GM18909 (cell line): ENCODE results near the gene RBM15.

ENCODE experiments used
- ATAC-seq: cut with Tn5 transposase; IDR thresholded peaks from one replicate; pipeline ENCODE4 v1.9.1; 2021; ENCODE audit warnings: mild to moderate bottlenecking; ENCODE audit not compliant: unreplicated experiment, poor library complexity

RBM15 gene

DNA sequence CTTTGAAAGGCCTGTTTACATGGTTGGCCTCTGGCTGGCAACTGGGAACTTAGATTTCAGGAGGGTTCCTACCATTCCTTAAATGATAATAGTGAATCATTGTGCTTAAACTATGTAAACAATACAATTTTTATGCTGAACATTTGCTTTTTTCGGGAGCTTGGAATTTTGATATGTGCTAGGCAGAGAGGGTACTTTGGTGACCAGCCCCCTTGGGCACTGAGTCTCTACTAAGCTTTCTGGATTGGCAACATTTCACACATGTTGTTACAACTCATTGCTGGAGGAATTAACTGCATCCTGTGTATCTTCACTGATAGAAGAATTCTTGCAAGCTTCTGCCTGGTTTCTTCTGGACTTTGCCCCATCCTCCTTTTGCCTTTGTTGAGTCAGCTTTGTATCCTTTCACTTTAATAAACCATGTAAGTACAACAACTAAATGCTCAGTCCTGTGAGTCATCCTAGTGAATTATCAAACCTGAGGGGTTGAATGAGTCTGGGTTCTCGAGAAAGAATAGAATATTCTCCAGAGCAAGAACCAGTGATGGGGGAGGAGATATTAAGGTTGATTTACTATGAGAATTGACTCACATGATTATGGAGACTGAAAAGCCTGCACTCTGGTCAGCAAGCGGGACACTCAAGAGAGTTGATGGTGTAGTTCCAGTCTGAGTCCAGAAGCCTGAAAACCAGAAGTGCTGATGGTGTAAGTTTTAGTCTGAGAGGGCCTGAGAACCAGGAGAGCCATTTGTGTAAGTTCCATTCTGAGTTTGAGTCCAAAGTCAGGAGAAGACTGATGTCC, 54.7 kb downstream of the RBM15 start:
- ATAC-seq: no peak

GRCh38 chr1:110394493-110394820, 55.3 kb downstream of the RBM15 start:
- ATAC-seq: no peak
